22Rv1 (cell line): ENCODE data around the gene ERBB2.
"Not testable (repeated sequence)": the region's sequence is repeated elsewhere in the genome, so short reads cannot be mapped to it uniquely, and the experiment has no call there.

Experiments
- H3K27ac ChIP-seq: fragments of 450-650 bp; 2 replicates; pipeline ENCODE4 v1.5.1; 2017
- CTCF ChIP-seq: fragments of 450-650 bp; IDR thresholded peaks from 2 replicates; pipeline ENCODE4 v1.5.1; 2017; ENCODE audit warnings: mild to moderate bottlenecking
- ZFX ChIP-seq: fragments of 450-650 bp; IDR thresholded peaks from 2 replicates; pipeline ENCODE4 v1.6.1; 2017; ENCODE audit warnings: antibody characterized with exemption, borderline replicate concordance

The ERBB2 gene

GRCh38 chr17:39709998-39710964 is 10.4 kb downstream of the ERBB2 start:
- TF ChIP-seq CTCF = no peak
- TF ChIP-seq ZFX = no peak
- no peak overlapping the region for H3K27ac ChIP-seq

DNA sequence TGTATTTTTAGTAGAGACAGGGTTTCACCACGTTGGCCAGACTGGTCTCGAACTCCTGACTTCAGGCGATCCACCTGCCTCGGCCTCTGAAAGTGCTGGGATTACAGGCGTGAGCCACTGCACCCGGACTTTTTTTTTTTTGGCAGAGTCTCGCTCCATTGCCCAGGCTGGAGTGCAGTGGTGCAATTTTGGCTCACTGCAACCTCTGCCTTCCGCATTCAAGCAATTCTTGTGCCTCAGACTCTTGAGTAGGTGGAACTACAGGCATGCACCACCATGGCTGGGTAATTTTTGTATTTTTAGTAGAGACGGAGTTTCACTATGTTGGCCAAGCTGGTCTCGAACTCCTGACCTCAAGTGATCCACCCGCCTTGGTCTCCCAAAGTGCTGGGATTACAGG is 11.2 kb downstream of the ERBB2 start:
- not testable (repeated sequence) for H3K27ac ChIP-seq

GRCh38 chr17:39711851-39712250 is 12.0 kb downstream of the ERBB2 start:
- TF ChIP-seq CTCF (no peak), ZFX (no peak)
- no peak overlapping the region for H3K27ac ChIP-seq

GRCh38 chr17:39714234-39714633 is 14.4 kb downstream of the ERBB2 start:
- H3K27ac ChIP-seq = no peak overlapping the region
- TF ChIP-seq CTCF (no peak), ZFX (no peak)

GRCh38 chr17:39715375-39716072 is 15.7 kb downstream of the ERBB2 start:
- no peak overlapping the region for H3K27ac ChIP-seq
- TF ChIP-seq CTCF (no peak), ZFX (no peak)

DNA sequence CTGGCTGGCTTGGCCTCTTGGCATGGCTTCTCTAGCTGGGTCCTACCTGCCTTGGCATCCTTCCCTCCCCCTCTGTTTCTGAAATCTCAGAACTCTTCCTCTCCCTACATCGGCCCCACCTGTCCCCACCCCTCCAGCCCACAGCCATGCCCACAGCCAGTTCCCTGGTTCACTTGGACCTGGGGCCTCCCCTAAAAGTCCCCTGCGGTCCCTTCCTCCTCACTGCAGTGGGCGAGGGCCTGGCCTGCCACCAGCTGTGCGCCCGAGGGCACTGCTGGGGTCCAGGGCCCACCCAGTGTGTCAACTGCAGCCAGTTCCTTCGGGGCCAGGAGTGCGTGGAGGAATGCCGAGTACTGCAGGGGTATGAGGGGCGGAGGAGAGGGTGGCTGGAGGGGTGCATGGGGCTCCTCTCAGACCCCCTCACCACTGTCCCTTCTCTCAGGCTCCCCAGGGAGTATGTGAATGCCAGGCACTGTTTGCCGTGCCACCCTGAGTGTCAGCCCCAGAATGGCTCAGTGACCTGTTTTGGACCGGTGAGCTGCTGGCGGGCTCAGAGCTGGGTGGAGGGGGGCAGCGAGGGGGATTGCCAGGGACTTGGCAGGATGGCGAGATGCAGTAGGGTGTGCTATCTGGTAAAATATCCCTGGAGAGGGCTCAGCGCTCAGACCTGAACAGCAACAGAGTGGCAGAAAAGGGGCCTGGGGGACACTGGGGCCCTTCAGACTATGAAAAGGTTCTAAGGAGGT is 16.4 kb downstream of the ERBB2 start:
- peak overlapping the region; percentile 43 for H3K27ac ChIP-seq
- TF ChIP-seq ZFX (no peak), CTCF (no peak)

DNA sequence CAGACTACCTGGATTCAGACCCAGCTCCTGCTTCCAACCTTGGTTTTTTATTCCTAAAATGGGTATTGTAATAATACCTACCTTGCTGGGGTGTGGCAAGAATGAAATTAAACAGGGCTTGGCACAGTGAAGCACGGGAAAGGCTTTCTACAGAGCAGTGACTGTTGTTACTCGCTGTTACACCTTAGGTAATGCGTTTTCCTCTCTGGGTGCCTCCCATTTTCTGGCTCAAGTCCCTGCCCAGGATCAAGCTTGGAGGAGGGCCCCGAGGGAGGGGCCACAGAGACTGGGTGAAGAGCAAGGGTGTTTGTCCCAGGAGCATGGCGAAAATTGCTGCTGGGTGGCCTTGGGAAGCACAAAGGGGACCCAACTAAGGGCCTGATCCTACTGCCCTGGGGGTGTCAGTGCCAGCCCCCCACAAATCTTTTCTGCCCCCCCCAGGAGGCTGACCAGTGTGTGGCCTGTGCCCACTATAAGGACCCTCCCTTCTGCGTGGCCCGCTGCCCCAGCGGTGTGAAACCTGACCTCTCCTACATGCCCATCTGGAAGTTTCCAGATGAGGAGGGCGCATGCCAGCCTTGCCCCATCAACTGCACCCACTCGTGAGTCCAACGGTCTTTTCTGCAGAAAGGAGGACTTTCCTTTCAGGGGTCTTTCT is 17.1 kb downstream of the ERBB2 start:
- H3K27ac ChIP-seq = peak overlapping the region; percentile 43
- TF ChIP-seq ZFX = no peak
- no peak for TF ChIP-seq CTCF
